ENCODE data around the gene PYGO2.

GRCh38 chr1:154908937-154909336 is 52.6 kb downstream of the PYGO2 start:
- TF ChIP-seq CTCF (IDR thresholded peaks at IDR 0.05) (no peak), POLR2A (IDR thresholded peaks at IDR 0.05) (no peak)

All from testis (tissue), 2 donors.